Measurements from ENCODE around the gene FAM47E.

Gene FAM47E

DNA sequence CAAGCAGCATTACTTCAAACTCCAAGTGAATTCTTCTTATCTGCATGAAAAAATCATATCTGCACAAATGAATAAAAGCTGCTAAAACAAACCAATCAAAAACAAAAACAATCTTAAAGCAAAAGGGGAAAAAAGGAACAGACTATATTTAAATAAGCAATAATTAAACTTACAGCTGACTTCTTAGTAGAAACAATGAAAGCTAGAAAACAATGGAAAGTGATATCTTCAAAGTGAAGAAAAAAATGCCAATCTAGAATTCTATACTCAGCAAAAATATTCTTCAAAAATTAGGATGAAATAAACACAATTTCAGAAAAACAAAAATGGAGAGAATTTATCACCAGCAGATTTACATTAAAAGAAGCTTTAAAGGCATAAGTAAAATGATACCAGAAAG, 75.0 kb downstream of the FAM47E start:
- Histone ChIP-seq H3K9me3 (ENCODE audit: control insufficient read depth, insufficient read depth, low read length) (peaks cover 11% of the 10 kb centered on the region; the same call in 1 of the 2 replicates), H3K36me3 (ENCODE audit: control insufficient read depth, low read length) (no peaks in the 10 kb centered on the region), H3K4me2 (ENCODE audit: low read length) (no peak overlapping the region), H4K20me1 (ENCODE audit: control insufficient read depth, insufficient read depth, low read depth, low read length) (no peaks in the 10 kb centered on the region), H3K4me3 (ENCODE audit: low read length) (no peak overlapping the region), H3F3A (ENCODE audit: control insufficient read depth, insufficient read depth) (no peaks in the 10 kb centered on the region), H3K27ac (ENCODE audit: low read depth, low read length) (no peak overlapping the region), H3K9me2 (replicated peaks; ENCODE audit: control insufficient read depth, low read length) (no peaks in the 10 kb centered on the region), H3K4me1 (ENCODE audit: control insufficient read depth, low read length) (no peaks in the 10 kb centered on the region), H3K79me2 (ENCODE audit: control insufficient read depth, low read length) (no peaks in the 10 kb centered on the region), H3K27me3 (ENCODE audit: control insufficient read depth, low read length) (no peaks in the 10 kb centered on the region)
- TF ChIP-seq, protein P1, sequence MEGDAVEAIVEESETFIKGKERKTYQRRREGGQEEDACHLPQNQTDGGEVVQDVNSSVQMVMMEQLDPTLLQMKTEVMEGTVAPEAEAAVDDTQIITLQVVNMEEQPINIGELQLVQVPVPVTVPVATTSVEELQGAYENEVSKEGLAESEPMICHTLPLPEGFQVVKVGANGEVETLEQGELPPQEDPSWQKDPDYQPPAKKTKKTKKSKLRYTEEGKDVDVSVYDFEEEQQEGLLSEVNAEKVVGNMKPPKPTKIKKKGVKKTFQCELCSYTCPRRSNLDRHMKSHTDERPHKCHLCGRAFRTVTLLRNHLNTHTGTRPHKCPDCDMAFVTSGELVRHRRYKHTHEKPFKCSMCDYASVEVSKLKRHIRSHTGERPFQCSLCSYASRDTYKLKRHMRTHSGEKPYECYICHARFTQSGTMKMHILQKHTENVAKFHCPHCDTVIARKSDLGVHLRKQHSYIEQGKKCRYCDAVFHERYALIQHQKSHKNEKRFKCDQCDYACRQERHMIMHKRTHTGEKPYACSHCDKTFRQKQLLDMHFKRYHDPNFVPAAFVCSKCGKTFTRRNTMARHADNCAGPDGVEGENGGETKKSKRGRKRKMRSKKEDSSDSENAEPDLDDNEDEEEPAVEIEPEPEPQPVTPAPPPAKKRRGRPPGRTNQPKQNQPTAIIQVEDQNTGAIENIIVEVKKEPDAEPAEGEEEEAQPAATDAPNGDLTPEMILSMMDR (IDR thresholded peaks at IDR 0.05; ENCODE audit: low read depth, low read length, poor library complexity, severe bottlenecking): no peak
- no peak for TF ChIP-seq EZH2phosphoT487 (IDR thresholded peaks at IDR 0.05; ENCODE audit: borderline replicate concordance, low read length)

Measured in DOHH2 (cell line).